ENCODE measurements around the gene MALT1. TPM values are rescaled to one million over a fixed set of nuclear protein-coding genes. Genes with fewer than 3 reads are reported as not detected.

MALT1 gene
- total RNA-seq, 1 donor from 2014 or later: 27.5 TPM

- no peak for DNase-seq (ENCODE audit: low spot score)
Observed at GRCh38 chr18:58692422-58693185, 21.3 kb downstream of the MALT1 start.

DNA sequence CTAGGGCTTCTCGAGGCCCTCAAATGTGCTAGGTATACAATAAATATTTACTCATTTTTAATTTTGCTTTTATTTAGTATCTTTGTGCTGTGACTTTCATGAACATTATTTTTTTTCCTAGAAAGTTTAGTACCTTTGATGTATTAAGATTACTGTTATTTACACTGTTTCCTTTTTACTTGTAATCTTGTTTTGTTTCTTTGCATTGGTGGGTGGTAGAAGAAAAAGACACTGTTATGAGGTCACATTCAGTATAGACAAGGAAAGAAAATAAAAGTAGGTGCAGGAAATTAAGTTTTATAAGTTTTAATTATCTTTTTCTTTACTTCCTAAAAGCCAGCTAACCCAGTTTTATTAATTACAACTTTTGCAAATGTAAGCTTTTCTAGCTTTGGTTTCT, 23.0 kb downstream of the MALT1 start:
- DNase-seq (ENCODE audit: low spot score): no peak

- no peak for DNase-seq (ENCODE audit: low spot score)
Observed at GRCh38 chr18:58694720-58695468, 23.6 kb downstream of the MALT1 start.

- no peak for DNase-seq (ENCODE audit: low spot score)
Observed at GRCh38 chr18:58695772-58696171, 24.5 kb downstream of the MALT1 start.

- DNase-seq (ENCODE audit: low spot score): no peak
Observed at GRCh38 chr18:58697146-58697545, 25.9 kb downstream of the MALT1 start.

GRCh38 chr18:58698701-58699193, 27.5 kb downstream of the MALT1 start:
- no peak for DNase-seq (ENCODE audit: low spot score)

GRCh38 chr18:58699551-58699950, 28.3 kb downstream of the MALT1 start:
- no peak for DNase-seq (ENCODE audit: low spot score)

GRCh38 chr18:58700209-58700608, 28.9 kb downstream of the MALT1 start:
- no peak for DNase-seq (ENCODE audit: low spot score)

GRCh38 chr18:58712930-58713329, 41.7 kb downstream of the MALT1 start:
- DNase-seq (ENCODE audit: low spot score): no peak

GRCh38 chr18:58714259-58714658, 43.0 kb downstream of the MALT1 start:
- DNase-seq (ENCODE audit: low spot score): no peak

- no peak for DNase-seq (ENCODE audit: low spot score)
Observed at GRCh38 chr18:58714821-58715220, 43.6 kb downstream of the MALT1 start.

- no peak for DNase-seq (ENCODE audit: low spot score)
Observed at GRCh38 chr18:58715540-58715939, 44.3 kb downstream of the MALT1 start.

- no peak for DNase-seq (ENCODE audit: low spot score)
Observed at GRCh38 chr18:58716060-58716756, 44.9 kb downstream of the MALT1 start.

DNA sequence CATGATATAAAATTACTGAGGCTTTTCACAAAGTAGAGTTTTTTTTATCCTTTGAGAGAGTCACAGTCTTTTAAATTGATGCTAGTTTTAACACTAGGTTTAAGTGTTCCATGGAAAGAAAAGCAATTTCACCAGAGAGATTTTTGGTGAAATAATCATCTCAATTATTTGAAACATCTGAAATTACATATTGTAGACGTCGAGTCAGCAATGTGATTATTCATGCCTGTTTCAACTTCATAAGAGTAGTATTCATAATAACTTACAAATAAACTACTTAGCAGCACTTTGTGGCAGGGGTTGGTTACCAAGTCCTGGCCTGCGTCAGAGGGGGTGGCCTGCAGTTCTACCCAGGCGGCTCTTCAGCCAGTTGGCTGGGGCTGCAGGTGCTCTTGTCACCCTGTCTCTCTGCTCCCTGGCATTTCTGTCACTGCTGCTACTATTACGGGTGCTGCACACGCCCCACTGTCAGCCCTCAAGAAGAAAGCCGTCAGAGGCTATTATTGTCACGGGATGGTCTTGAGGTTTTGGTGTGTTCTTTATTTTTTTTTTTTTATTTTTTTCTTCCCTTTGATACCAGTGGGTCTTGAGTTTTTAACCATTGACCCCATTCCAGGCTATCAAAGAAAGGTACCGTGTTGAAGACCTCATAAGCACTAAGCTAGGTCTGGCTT, 50.4 kb downstream of the MALT1 start:
- DNase-seq (ENCODE audit: low spot score): no peak

GRCh38 chr18:58723810-58724602, 52.7 kb downstream of the MALT1 start:
- DNase-seq (ENCODE audit: low spot score): no peak

- no peak for DNase-seq (ENCODE audit: low spot score)
Observed at GRCh38 chr18:58726671-58727070, 55.4 kb downstream of the MALT1 start.

DNA sequence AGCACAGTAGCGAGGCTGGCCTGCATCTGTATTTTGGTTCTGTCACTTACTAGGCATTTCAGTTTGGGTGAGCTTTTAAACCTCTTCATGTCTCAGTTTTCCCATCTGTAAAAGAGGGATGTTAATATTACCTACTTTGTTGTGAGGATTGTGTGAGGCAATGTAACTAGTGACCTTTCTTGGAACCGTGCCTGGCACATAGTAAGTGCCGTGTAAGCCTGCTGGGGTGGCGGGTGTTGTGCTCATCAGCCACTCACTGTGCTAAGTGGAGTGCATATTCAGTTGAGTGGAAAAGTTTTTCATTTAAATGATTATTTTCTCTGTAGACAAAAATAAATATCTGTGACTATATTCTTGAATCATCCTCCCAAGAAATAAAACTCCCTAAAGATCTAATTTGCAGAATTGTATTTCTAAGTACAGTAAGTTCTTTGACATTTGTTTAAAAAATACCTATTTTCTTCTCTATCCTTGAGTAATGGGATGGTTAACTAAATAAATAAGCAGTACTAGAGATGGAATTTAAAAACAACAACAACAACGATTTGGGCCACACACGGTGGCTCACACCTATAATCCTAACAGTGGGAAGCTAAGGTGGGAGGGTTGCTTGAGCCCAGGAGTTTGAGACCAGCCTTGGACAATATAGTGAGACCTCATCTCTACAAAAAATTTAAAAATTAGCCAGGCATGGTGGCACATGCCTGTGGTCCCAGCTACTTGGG, 56.7 kb downstream of the MALT1 start:
- DNase-seq (ENCODE audit: low spot score): no peak

DNA sequence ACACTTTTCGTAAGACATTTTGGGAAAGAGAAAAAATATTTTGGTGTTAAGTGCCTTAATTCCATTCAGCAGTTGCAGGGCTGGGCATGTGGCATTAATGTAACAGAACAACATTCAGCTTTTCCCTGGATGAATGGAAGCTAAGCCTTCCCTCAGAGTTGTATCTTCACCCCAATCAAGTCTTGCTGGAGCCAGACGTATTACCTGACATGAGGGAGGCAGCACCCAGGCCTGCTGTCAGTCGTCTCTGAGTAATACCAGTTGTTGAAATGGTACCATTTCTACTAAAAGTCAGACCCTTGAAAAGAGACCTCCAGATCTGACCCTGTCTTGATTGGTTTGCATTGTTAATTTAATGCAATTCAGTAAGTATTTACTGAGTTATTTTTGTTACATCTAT, 57.5 kb downstream of the MALT1 start:
- DNase-seq (ENCODE audit: low spot score): no peak

GRCh38 chr18:58730618-58731017, 59.4 kb downstream of the MALT1 start:
- no peak for DNase-seq (ENCODE audit: low spot score)

DNA sequence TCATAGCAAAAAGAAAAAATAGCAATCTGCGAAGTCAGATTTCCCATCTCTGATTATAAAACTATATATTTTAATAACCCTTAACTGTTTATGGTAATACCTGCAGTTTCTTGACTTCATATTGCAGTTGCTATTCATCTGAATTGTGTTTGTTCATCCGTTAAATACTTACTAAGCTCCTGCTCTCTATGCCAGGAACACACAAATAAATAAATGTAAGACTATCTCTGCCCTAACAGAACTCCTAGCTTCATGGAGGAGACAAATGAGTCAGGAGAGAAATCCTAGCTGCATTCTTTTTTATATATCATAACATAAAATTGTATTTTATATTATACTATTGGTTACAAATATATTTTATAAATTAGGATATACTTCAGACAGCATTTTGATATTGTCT, 61.2 kb downstream of the MALT1 start:
- DNase-seq (ENCODE audit: low spot score): no peak
